ENCODE measurements around the gene PARP12.

Gene PARP12

DNA sequence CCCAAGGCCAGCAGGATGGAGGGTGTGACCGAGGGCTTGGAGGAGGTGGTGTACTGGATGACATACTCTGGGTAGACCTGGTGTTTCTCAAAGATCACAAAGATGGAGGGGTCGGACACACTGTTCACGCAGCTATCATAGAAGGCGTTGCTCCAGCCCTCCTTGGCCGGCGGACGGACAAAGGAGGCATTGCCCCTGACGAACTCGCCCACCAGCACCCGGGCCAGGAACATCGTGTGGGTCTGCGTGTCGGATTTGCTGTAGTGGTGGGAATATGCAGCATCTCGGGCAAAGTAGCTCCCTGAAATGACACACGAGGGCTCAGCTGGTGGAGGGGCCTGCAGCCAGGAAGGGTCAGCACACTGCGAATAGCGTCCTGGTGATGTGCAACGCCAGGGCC is 38.2 kb downstream of the PARP12 start:
- H3K4me3 ChIP-seq (replicated peaks; ENCODE audit: low read depth, low read length), result no peak overlapping the region
- TF ChIP-seq, protein P1, sequence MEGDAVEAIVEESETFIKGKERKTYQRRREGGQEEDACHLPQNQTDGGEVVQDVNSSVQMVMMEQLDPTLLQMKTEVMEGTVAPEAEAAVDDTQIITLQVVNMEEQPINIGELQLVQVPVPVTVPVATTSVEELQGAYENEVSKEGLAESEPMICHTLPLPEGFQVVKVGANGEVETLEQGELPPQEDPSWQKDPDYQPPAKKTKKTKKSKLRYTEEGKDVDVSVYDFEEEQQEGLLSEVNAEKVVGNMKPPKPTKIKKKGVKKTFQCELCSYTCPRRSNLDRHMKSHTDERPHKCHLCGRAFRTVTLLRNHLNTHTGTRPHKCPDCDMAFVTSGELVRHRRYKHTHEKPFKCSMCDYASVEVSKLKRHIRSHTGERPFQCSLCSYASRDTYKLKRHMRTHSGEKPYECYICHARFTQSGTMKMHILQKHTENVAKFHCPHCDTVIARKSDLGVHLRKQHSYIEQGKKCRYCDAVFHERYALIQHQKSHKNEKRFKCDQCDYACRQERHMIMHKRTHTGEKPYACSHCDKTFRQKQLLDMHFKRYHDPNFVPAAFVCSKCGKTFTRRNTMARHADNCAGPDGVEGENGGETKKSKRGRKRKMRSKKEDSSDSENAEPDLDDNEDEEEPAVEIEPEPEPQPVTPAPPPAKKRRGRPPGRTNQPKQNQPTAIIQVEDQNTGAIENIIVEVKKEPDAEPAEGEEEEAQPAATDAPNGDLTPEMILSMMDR (IDR thresholded peaks at IDR 0.05; ENCODE audit: low read length, missing control alignments), result no peak
- DNase-seq (ENCODE audit: low read depth), result no peak

DNA sequence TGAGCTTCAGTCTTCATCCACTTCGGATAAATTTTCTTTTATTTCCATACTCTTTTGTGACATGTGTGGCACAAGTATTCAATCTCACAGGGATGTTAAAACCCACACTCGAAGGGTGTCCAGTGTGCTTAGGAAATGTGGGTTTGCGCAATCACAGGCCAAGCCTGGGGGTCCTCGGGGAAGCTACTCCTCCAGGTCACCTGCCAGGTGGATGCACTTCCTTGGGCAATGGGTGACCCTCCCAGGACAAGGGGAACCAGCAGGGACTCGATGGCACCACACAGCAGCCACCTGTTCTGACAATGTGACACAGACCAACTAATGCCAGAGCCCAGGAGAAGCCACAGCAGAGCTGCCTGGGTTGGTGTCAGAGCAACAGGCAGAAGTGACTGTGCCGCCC is 39.0 kb downstream of the PARP12 start:
- no peak overlapping the region for H3K4me3 ChIP-seq (replicated peaks; ENCODE audit: low read depth, low read length)
- TF ChIP-seq, protein P1 (IDR thresholded peaks at IDR 0.05; ENCODE audit: low read length, missing control alignments), result no peak
- no peak for DNase-seq (ENCODE audit: low read depth)

- H3K4me3 ChIP-seq (replicated peaks; ENCODE audit: low read depth, low read length), result no peak overlapping the region
- TF ChIP-seq, protein P1 (IDR thresholded peaks at IDR 0.05; ENCODE audit: low read length, missing control alignments), result no peak
- DNase-seq (ENCODE audit: low read depth), result peak; percentile 17
Observed at GRCh38 chr7:140022582-140023211, 40.1 kb downstream of the PARP12 start.

- DNase-seq (ENCODE audit: low read depth), result no peak
- H3K4me3 ChIP-seq (replicated peaks; ENCODE audit: low read depth, low read length), result no peak overlapping the region
- TF ChIP-seq, protein P1 (IDR thresholded peaks at IDR 0.05; ENCODE audit: low read length, missing control alignments), result no peak
Observed at GRCh38 chr7:140021603-140022002, 41.1 kb downstream of the PARP12 start.

DNA sequence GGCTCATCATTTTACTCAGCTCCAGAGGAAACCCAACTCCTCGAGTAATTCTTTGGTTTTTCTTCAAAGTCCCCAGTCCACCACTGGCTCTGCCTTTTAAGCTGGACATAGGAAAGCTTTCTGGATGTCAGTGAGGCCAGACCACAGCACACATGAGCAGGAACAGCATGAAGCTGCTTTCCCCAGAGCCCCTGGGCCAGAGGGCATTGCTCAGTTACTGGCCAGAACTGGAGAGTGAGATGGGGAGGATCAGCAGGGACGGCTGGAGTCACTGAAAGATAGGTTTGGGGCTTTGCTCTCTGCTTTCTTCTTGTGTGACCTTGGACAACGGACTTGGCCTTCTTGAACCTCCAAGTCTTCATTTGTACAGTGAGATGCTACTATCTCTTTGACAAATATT is 43.1 kb downstream of the PARP12 start:
- no peak for DNase-seq (ENCODE audit: low read depth)
- no peak overlapping the region for H3K4me3 ChIP-seq (replicated peaks; ENCODE audit: low read depth, low read length)
- TF ChIP-seq, protein P1 (IDR thresholded peaks at IDR 0.05; ENCODE audit: low read length, missing control alignments), result no peak

DNA sequence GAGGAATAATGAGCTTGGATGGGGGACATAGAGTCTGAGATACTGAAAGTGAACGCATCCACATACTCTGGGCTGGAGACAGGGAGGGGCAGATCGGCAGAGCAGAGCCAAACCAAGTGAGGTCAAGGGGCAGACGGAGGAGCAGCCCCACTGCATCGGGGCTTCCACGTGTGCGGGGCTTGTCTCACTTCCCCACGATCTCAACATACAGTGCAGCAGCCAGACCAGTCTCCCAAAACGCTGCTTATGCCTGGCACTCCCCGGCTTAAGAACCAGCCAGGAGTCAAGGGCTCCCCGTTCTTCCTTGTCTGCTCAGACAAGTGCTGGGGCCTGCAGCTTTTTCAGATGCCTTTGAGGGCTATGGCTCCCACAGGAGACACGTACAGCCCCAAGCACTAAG is 43.6 kb downstream of the PARP12 start:
- no peak overlapping the region for H3K4me3 ChIP-seq (replicated peaks; ENCODE audit: low read depth, low read length)

More for the DNA sequence above, 43.6 kb downstream of the PARP12 start:
- DNase-seq (ENCODE audit: low read depth), result no peak
- TF ChIP-seq, protein P1 (IDR thresholded peaks at IDR 0.05; ENCODE audit: low read length, missing control alignments), result no peak

Data from fibroblast of pulmonary artery (primary cell).